Gastroesophageal sphincter (tissue), 4 donors: ENCODE data around the gene CENPS. TPM values are rescaled to one million over a fixed set of nuclear protein-coding genes. Genes with fewer than 3 reads are reported as not detected.

Source experiments
- ATAC-seq: fragments of 150-250 bp; one replicate; pipeline ENCODE4 v1.9.1; 2016; ENCODE audit warnings: mild to moderate bottlenecking, moderate library complexity
- H3K27ac ChIP-seq, 4 donors: fragments of 200-600 bp; sonication (generic) in 3 of 4; 1 replicate in 3 of 4; 2 replicates in 1 of 4; pipeline ENCODE4 v1.5.1; 2016 to 2019
- H3K27me3 ChIP-seq: fragments of 200-600 bp; sonication (generic); one replicate; pipeline ENCODE4 v1.5.1; 2019
- H3K36me3 ChIP-seq, 2 donors: fragments of 200-600 bp; sonication (generic); one replicate each; pipeline ENCODE4 v1.5.1; 2019; ENCODE audit warnings: control low read depth in 1 of 2
- H3K4me1 ChIP-seq, 3 donors: fragments of 200-600 bp; sonication (generic); 1 replicate in 2 of 3; 2 replicates in 1 of 3; pipeline ENCODE4 v1.5.1; 2016 to 2019; ENCODE audit warnings: control low read depth in 2 of 3
- H3K4me3 ChIP-seq, 2 donors: fragments of 200-600 bp; sonication (generic); one replicate each; pipeline ENCODE4 v1.5.1; 2019; ENCODE audit warnings: mild to moderate bottlenecking in 1 of 2, moderate library complexity in 1 of 2
- H3K9me3 ChIP-seq, 3 donors: fragments of 200-600 bp; sonication (generic); one replicate each; pipeline ENCODE4 v1.5.1; 2017 to 2019; ENCODE audit warnings: control low read depth in 2 of 3
- EP300 ChIP-seq: sonication (generic); formaldehyde crosslinking; IDR thresholded peaks from one replicate; pipeline ENCODE4 v1.6.1; 2017; ENCODE audit warnings: antibody characterized with exemption, mild to moderate bottlenecking
- POLR2A ChIP-seq, 2 donors: fragments of 450-650 bp; IDR thresholded peaks; one replicate each; pipeline ENCODE4 v1.6.1; 2017; ENCODE audit warnings: antibody characterized with exemption in 2 of 2, mild to moderate bottlenecking in 2 of 2, moderate library complexity in 1 of 2
- POLR2AphosphoS5 ChIP-seq: sonication (generic); formaldehyde crosslinking; IDR thresholded peaks from one replicate; pipeline ENCODE4 v1.6.1; 2017; ENCODE audit warnings: antibody characterized with exemption
- WGBS, 2 donors: methylation state at CpG; one replicate each; pipeline ENCODE4 v1.1.5; 2018; ENCODE audit warnings: low coverage in 1 of 2; 5-methylcytosine and 5-hydroxymethylcytosine counted together
- total RNA-seq, 4 donors: library from RNA; depleted of rRNA; stranded (reverse); fragments of >200 nt; gene quantifications; one replicate each; pipeline ENCODE4 v1.1.0, GENCODE V29; 2016
- TF ChIP-seq, protein P1 (sequence below), 4 experiments: fragments of 200-600 bp in 2 of 4; fragments of 450-650 bp in 2 of 4; sonication (generic) in 1 of 4; IDR thresholded peaks; one replicate each; pipeline ENCODE4 v1.5.1; 2017 to 2019; ENCODE audit warnings: antibody characterized with exemption in 4 of 4, mild to moderate bottlenecking in 2 of 4, moderate library complexity in 2 of 4

Gene CENPS
- total RNA-seq, 4 donors from 2014 or later: 2.1 to 7.2 (median 4.8) TPM

DNA sequence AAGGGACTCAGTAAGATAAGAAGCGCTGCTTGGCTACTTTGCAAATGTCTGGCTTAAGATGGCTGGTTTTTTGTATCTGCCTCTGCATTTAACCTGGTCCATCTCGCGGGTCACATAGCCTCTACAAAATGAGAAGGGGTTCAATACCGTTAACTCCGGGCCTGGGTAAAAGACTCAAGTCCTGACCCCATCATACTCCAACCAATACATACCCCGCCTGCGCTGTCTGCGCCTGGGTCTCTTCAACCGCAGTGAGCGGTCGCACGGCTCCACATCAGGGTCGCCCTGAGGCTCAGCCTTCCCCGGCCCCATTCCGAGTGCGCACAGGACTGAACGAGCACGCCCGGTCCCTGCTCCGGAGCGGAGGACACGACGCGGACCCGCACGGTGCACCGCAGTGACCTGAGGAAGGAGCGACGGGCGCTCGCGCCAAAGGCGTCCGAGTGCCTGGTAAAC, 31.9 kb upstream of the CENPS start:
- H3K27ac ChIP-seq: peak overlapping the region in 3 of 4 donors; percentile 40 to 95 (median 93)
- no peaks in the 10 kb centered on the region for H3K27me3 ChIP-seq
- peaks cover 0 to 11% of the 10 kb centered on the region in 2 donors for H3K36me3 ChIP-seq
- 4 to 11% methylated on average over 3 to 5 of the region's 34 CpGs for WGBS, 2 donors
- TF ChIP-seq POLR2A (IDR thresholded peaks at IDR 0.05) (no peak), EP300 (no peak), POLR2AphosphoS5 (no peak)
- TF ChIP-seq, protein P1, sequence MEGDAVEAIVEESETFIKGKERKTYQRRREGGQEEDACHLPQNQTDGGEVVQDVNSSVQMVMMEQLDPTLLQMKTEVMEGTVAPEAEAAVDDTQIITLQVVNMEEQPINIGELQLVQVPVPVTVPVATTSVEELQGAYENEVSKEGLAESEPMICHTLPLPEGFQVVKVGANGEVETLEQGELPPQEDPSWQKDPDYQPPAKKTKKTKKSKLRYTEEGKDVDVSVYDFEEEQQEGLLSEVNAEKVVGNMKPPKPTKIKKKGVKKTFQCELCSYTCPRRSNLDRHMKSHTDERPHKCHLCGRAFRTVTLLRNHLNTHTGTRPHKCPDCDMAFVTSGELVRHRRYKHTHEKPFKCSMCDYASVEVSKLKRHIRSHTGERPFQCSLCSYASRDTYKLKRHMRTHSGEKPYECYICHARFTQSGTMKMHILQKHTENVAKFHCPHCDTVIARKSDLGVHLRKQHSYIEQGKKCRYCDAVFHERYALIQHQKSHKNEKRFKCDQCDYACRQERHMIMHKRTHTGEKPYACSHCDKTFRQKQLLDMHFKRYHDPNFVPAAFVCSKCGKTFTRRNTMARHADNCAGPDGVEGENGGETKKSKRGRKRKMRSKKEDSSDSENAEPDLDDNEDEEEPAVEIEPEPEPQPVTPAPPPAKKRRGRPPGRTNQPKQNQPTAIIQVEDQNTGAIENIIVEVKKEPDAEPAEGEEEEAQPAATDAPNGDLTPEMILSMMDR (IDR thresholded peaks at IDR 0.05): no peak
- peaks cover 0 to 32% (median 3%) of the 10 kb centered on the region in 3 donors for H3K4me1 ChIP-seq
- peak overlapping the region; percentile 66 to 92 for H3K4me3 ChIP-seq
- H3K9me3 ChIP-seq: peaks cover 0 to 5% (median 0%) of the 10 kb centered on the region in 3 donors
- ATAC-seq: no peak

DNA sequence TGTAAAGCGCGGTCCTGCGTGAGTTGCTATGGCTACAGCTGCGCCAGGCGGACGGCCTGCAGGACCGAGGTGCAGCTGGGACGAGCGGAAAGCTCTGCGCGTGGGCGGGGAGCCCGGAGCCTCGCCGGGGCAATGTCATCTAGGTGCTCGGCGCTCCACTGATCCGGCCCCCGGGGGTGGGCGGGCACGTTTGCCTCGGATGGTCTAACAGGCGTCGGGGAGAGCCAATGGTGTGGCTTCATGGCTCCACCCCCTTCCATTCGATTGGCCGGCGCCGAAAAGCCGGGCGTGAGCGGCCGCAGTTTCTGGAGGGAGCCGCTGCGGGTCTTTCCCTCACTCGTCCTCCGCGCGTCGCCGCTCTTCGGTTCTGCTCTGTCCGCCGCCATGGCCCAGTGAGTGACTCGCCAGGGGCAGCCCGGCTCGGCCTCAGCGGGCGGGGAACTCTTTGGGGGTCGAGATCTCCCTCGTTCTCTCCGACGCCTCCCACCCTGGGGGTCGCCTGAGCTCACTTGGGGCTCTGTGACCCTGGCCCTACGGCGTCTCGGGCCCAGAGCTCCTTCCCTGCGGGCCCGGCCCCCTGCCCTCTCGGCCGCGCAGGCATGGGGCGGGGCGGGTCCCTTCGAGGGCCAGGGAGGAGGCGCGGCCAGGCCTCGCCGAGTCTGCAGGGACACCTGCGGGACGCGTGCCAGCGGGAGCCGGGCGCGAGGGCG, 31.3 kb upstream of the CENPS start, which contains the start of gene PGD:
Gene PGD (plus strand): TSS at position 331 of the 710 bp plus-strand sequence. CDS start 54 bp downstream, at position 385.
- no CpG with 5 or more reads among the region's 76 CpGs for WGBS, 2 donors
- ATAC-seq: peak; percentile 99
- TF ChIP-seq, protein P1 (IDR thresholded peaks at IDR 0.05): no peak
- TF ChIP-seq EP300 (no peak), POLR2A (IDR thresholded peaks at IDR 0.05) (peak; percentile 76 to 77), POLR2AphosphoS5 (peak; percentile 58)
- H3K4me3 ChIP-seq: peak within 1 kb of the TSS; percentile 66 to 92
- peaks cover 0 to 4% (median 0%) of the 10 kb centered on the region in 3 donors for H3K9me3 ChIP-seq
- H3K27me3 ChIP-seq: no peaks in the 10 kb centered on the region
- H3K36me3 ChIP-seq: peaks cover 0 to 17% of the 10 kb centered on the region in 2 donors
- peak within 1 kb of the TSS; percentile 45 to 95 (median 94) for H3K27ac ChIP-seq
- H3K4me1 ChIP-seq: peaks cover 0 to 32% (median 3%) of the 10 kb centered on the region in 3 donors

DNA sequence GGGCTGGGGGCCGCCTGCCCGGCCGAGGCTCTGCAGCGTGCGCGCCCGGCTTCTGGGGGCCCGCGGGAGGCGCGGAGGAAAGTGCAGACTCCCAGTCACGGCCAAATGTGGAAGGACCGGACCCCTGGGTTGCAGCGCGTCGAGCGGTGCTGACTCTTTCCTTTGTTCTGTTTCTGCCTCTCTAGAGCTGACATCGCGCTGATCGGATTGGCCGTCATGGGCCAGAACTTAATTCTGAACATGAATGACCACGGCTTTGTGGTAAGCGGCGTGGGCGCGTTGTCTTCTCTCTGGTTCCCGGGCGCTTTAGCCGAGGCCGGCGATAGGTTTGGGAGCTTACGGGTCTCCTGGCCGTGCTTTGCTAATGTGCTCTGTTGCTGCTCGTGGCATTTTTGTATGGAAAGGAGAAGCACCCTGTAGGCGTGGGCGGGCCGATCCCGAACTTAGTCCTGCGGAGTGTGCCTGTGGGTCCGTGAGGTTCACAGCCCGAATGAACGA, 30.7 kb upstream of the CENPS start:
- Histone ChIP-seq H3K4me1 (peaks cover 0 to 32% (median 3%) of the 10 kb centered on the region in 3 donors), H3K27ac (peak overlapping the region in 3 of 4 donors; percentile 93 to 95 (median 94)), H3K36me3 (peaks cover 0 to 23% of the 10 kb centered on the region in 2 donors), H3K27me3 (no peaks in the 10 kb centered on the region), H3K9me3 (no peaks in the 10 kb centered on the region), H3K4me3 (peak overlapping the region; percentile 66 to 92)
- no peak for TF ChIP-seq EP300
- TF ChIP-seq POLR2AphosphoS5: no peak
- TF ChIP-seq, protein P1 (IDR thresholded peaks at IDR 0.05): no peak
- no peak for ATAC-seq
- 0% methylated on average over 13 of the region's 42 CpGs; no CpG with 5 or more reads in 1 of the 2 donors for WGBS, 2 donors

DNA sequence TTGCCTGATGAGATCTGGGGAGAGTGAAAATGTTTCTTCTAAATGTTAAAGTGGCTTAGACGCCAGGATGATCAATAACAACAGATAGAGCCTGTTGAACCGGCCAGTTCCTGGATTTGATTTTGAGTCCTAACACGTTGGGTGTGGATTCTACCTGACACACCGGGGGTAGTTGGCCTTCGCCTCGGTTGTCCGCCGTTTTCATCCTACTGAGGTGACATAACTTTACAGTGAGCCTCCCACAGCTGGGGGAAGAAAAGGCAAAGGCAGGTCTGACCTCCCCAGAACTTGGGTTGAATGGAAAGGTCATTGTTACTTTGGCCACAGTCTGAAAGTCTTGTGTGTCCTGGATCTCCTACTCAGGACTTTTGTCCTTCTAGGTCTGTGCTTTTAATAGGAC, 30.2 kb upstream of the CENPS start:
- Histone ChIP-seq H3K27ac (peak overlapping the region in 3 of 4 donors; percentile 93 to 95 (median 94)), H3K27me3 (no peaks in the 10 kb centered on the region), H3K36me3 (peaks cover 0 to 29% of the 10 kb centered on the region in 2 donors), H3K9me3 (no peaks in the 10 kb centered on the region), H3K4me1 (peaks cover 0 to 32% (median 3%) of the 10 kb centered on the region in 3 donors), H3K4me3 (peak overlapping the region; percentile 66 to 92)
- TF ChIP-seq EP300 (no peak), POLR2AphosphoS5 (no peak), POLR2A (IDR thresholded peaks at IDR 0.05) (no peak)
- TF ChIP-seq, protein P1 (IDR thresholded peaks at IDR 0.05): no peak
- no peak for ATAC-seq
- 48 to 51% methylated on average over 8 of the region's 8 CpGs for WGBS, 2 donors
